ENCODE data around the gene TMPRSS11A.

The TMPRSS11A gene

DNA sequence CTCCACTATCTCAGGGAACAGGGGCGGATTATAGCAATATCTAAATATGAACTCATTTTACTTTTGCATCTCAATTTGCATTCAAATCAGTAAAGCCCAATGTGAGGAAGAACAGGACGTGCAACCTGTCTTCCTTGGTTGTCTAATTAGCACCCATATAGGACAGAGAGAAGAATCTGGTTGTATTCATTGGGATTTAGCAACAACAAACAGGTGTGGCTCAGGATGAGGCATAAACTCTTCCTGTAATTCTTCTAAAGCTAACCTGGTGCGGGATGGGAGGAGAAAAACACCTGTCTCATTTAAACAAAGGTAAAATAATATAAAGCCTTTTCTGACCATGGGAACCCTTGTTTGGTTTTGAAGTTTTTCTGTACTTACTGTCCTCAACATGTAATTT is 22.2 kb downstream of the TMPRSS11A start:
- no peaks in the 10 kb centered on the region for H3K27me3 ChIP-seq (replicated peaks; ENCODE audit: insufficient read depth, low read length)

DNA sequence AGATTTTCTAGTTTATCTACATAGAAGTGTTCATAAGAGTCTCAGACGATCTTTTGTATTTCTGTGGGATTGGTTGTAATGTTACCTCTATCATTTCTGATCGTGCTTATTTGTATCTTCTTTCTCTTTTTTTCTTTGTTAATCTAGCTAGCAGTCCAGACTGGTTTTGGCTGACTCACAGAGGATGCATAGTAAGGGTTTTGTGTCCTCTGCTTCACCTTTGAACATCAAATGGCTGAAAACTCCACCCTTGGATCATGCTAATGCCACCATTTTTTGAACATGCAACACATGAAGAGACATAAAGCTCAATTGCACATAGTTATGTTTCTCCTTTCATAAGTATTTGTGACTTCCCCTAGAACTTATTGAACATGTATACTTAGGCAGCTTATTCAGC is 22.8 kb downstream of the TMPRSS11A start:
- Histone ChIP-seq H3K36me3 (replicated peaks; ENCODE audit: insufficient read depth, low read length) (no peaks in the 10 kb centered on the region), H3K9me2 (replicated peaks; ENCODE audit: insufficient read depth, low read length) (no peaks in the 10 kb centered on the region), H3K27ac (ENCODE audit: low read length) (no peak overlapping the region), H4K20me1 (ENCODE audit: insufficient read depth, low read length) (no peaks in the 10 kb centered on the region), H3K27me3 (replicated peaks; ENCODE audit: insufficient read depth, low read length) (no peaks in the 10 kb centered on the region), H2AFZ (ENCODE audit: low read length) (no peak overlapping the region), H3K79me2 (ENCODE audit: low read length) (no peaks in the 10 kb centered on the region), H3K4me1 (ENCODE audit: low read length) (peaks cover 11% of the 10 kb centered on the region), H3K4me2 (ENCODE audit: low read depth, low read length) (no peak overlapping the region), H3K9me3 (replicated peaks; ENCODE audit: insufficient read depth, low read length) (no peaks in the 10 kb centered on the region; the same call in 1 of the 2 replicates), H3F3A (ENCODE audit: insufficient read depth, low read length) (peaks cover 4% of the 10 kb centered on the region; the same call in 1 of the 2 replicates), H3K9ac (ENCODE audit: low read length) (no peak overlapping the region), H3K4me3 (ENCODE audit: low read length) (no peak overlapping the region)
- TF ChIP-seq EZH2 (optimal IDR thresholded peaks at IDR 0.05; ENCODE audit: low read depth, low read length) (no peak), EZH2phosphoT487 (IDR thresholded peaks at IDR 0.05; ENCODE audit: low read length) (no peak)
- TF ChIP-seq, protein P1, sequence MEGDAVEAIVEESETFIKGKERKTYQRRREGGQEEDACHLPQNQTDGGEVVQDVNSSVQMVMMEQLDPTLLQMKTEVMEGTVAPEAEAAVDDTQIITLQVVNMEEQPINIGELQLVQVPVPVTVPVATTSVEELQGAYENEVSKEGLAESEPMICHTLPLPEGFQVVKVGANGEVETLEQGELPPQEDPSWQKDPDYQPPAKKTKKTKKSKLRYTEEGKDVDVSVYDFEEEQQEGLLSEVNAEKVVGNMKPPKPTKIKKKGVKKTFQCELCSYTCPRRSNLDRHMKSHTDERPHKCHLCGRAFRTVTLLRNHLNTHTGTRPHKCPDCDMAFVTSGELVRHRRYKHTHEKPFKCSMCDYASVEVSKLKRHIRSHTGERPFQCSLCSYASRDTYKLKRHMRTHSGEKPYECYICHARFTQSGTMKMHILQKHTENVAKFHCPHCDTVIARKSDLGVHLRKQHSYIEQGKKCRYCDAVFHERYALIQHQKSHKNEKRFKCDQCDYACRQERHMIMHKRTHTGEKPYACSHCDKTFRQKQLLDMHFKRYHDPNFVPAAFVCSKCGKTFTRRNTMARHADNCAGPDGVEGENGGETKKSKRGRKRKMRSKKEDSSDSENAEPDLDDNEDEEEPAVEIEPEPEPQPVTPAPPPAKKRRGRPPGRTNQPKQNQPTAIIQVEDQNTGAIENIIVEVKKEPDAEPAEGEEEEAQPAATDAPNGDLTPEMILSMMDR (IDR thresholded peaks at IDR 0.05; ENCODE audit: low read length): no peak
- DNase-seq: no peak

More for the DNA sequence above, 22.2 kb downstream of the TMPRSS11A start:
- Histone ChIP-seq H3K4me1 (ENCODE audit: low read length) (peaks cover 5% of the 10 kb centered on the region), H4K20me1 (ENCODE audit: insufficient read depth, low read length) (no peaks in the 10 kb centered on the region), H3F3A (ENCODE audit: insufficient read depth, low read length) (no peaks in the 10 kb centered on the region), H3K27ac (ENCODE audit: low read length) (no peak overlapping the region), H3K4me3 (ENCODE audit: low read length) (no peak overlapping the region), H3K79me2 (ENCODE audit: low read length) (no peaks in the 10 kb centered on the region), H3K36me3 (replicated peaks; ENCODE audit: insufficient read depth, low read length) (no peaks in the 10 kb centered on the region), H3K4me2 (ENCODE audit: low read depth, low read length) (no peak overlapping the region), H2AFZ (ENCODE audit: low read length) (no peak overlapping the region), H3K9ac (ENCODE audit: low read length) (no peak overlapping the region), H3K9me3 (replicated peaks; ENCODE audit: insufficient read depth, low read length) (no peaks in the 10 kb centered on the region; the same call in 1 of the 2 replicates), H3K9me2 (replicated peaks; ENCODE audit: insufficient read depth, low read length) (no peaks in the 10 kb centered on the region)
- DNase-seq: no peak
- TF ChIP-seq EZH2 (optimal IDR thresholded peaks at IDR 0.05; ENCODE audit: low read depth, low read length) (no peak), EZH2phosphoT487 (IDR thresholded peaks at IDR 0.05; ENCODE audit: low read length) (no peak)

DNA sequence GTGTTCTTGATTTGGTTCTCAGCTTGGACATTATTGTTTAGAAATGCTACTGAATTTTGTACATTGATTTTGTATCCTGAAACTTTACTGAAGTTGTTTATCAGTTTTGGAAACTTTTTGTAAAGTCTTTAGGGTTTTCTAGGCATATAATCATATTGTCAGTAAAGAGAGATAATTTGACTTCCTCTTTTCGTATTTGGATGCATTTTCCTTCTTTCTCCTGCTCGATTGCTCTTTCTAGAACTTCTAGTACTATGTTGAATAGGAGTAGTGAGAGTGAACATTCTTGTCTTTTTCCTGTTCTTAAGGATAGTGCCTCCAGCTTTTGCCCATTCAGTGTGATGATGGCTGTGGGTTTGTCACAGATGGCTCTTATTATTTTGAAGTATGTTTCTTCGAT is 24.1 kb downstream of the TMPRSS11A start:
- no peak overlapping the region for H3K27ac ChIP-seq (ENCODE audit: low read length)
- H3F3A ChIP-seq (ENCODE audit: insufficient read depth, low read length): peaks cover 12% of the 10 kb centered on the region
- no peak overlapping the region for H3K9ac ChIP-seq (ENCODE audit: low read length)
- H3K79me2 ChIP-seq (ENCODE audit: low read length): no peaks in the 10 kb centered on the region
- no peak overlapping the region for H3K4me2 ChIP-seq (ENCODE audit: low read depth, low read length)
- peaks cover 19% of the 10 kb centered on the region for H3K4me1 ChIP-seq (ENCODE audit: low read length)
- no peaks in the 10 kb centered on the region; the same call in 1 of the 2 replicates for H3K9me3 ChIP-seq (replicated peaks; ENCODE audit: insufficient read depth, low read length)
- H4K20me1 ChIP-seq (ENCODE audit: insufficient read depth, low read length): no peaks in the 10 kb centered on the region
- H3K27me3 ChIP-seq (replicated peaks; ENCODE audit: insufficient read depth, low read length): no peaks in the 10 kb centered on the region
- H3K36me3 ChIP-seq (replicated peaks; ENCODE audit: insufficient read depth, low read length): no peaks in the 10 kb centered on the region
- H2AFZ ChIP-seq (ENCODE audit: low read length): no peak overlapping the region
- no peaks in the 10 kb centered on the region for H3K9me2 ChIP-seq (replicated peaks; ENCODE audit: insufficient read depth, low read length)
- no peak for DNase-seq
- H3K4me3 ChIP-seq (ENCODE audit: low read length): no peak overlapping the region
- TF ChIP-seq EZH2phosphoT487 (IDR thresholded peaks at IDR 0.05; ENCODE audit: low read length) (no peak), EZH2 (optimal IDR thresholded peaks at IDR 0.05; ENCODE audit: low read depth, low read length) (no peak)
- TF ChIP-seq, protein P1 (IDR thresholded peaks at IDR 0.05; ENCODE audit: low read length): no peak

DNA sequence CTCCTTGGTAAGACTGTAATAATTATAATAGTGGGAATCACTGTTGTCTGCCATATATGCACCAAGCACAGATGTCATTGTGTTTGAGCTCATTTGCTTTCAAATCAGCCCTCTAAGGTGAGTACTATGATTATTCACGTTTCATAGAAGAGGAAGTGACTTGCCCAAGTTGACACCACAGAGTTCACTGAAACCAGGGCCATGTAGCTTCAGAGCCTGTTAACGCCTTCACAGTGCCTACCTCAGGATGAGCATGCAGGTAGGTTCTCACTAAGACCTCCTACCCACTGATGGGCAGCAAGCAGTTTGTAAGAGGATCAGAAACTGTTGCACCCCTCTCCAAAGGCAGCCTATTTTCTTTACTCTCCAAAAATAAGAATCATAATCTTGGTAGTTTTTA is 27.4 kb downstream of the TMPRSS11A start:
- Histone ChIP-seq H3K4me3 (ENCODE audit: low read length) (no peak overlapping the region), H3K9me3 (replicated peaks; ENCODE audit: insufficient read depth, low read length) (no peaks in the 10 kb centered on the region; the same call in 1 of the 2 replicates), H3K79me2 (ENCODE audit: low read length) (no peaks in the 10 kb centered on the region), H3K4me2 (ENCODE audit: low read depth, low read length) (peak overlapping the region; percentile 23; the same call in 1 of the 2 replicates), H3K9me2 (replicated peaks; ENCODE audit: insufficient read depth, low read length) (no peaks in the 10 kb centered on the region), H3K27me3 (replicated peaks; ENCODE audit: insufficient read depth, low read length) (no peaks in the 10 kb centered on the region), H3K4me1 (ENCODE audit: low read length) (peaks cover 27% of the 10 kb centered on the region), H4K20me1 (ENCODE audit: insufficient read depth, low read length) (no peaks in the 10 kb centered on the region), H2AFZ (ENCODE audit: low read length) (0 out of 2 replicates have a peak overlapping the region, but pooled peaks have one; percentile 13), H3K9ac (ENCODE audit: low read length) (no peak overlapping the region), H3K36me3 (replicated peaks; ENCODE audit: insufficient read depth, low read length) (no peaks in the 10 kb centered on the region), H3K27ac (ENCODE audit: low read length) (peak overlapping the region; percentile 30; the same call in 1 of the 2 replicates), H3F3A (ENCODE audit: insufficient read depth, low read length) (peaks cover 12% of the 10 kb centered on the region)
- peak; percentile 73 for DNase-seq
- TF ChIP-seq EZH2phosphoT487 (IDR thresholded peaks at IDR 0.05; ENCODE audit: low read length) (no peak), EZH2 (optimal IDR thresholded peaks at IDR 0.05; ENCODE audit: low read depth, low read length) (no peak)
- TF ChIP-seq, protein P1 (IDR thresholded peaks at IDR 0.05; ENCODE audit: low read length): no peak
